ENCODE data around the gene RASEF. TPM values are rescaled to one million over a fixed set of nuclear protein-coding genes. Genes with fewer than 3 reads are reported as not detected.

Gene RASEF
- total and polyA plus RNA-seq, 10 of the 15 experiments (the other 5 are each of a cell fraction or from before 2014, with no cell fraction given): under 0.01 to 0.04 (median 0.01) TPM; not detected in 7

DNA sequence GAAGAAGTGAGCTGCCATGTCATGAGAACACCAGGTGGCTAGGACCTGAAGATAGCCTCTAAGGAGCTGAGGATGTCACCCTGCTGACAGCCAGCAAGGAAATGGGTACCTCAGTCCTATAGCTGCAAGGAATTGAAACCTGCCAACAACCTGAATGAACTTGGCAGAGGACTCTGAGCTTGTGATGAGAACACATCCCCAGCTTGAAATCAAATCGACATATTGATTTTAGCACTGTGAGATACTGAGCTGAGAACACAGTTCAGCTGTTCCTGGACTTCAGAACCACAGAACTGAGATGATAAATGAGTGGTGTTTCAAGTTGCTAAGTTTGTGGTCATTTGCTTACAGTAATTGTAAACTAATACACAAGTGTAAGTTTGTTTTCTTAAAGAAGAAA lies 5.5 kb upstream of the RASEF start:
- no peak overlapping the region for H3K4me2 ChIP-seq (ENCODE audit: control insufficient read depth, insufficient read depth)
- H4K20me1 ChIP-seq (ENCODE audit: control insufficient read depth, insufficient read depth): no peaks in the 10 kb centered on the region
- no TSS peak for BruUV-seq (replicated peaks)
- in situ Hi-C loops (cut with MboI) (no loop called here), intact Hi-C loops (cut with micrococcal nuclease; ENCODE audit: unreplicated experiment) (no loop called here)
- no peak overlapping the region for H3K27ac ChIP-seq (ENCODE audit: control insufficient read depth, insufficient read depth)
- POLR2A ChIA-PET: no interaction called here
- no peaks in the 10 kb centered on the region for H3K27me3 ChIP-seq (replicated peaks in 1 of 2; ENCODE audit: control insufficient read depth in 2 of 2, insufficient read depth in 2 of 2, low read length in 1 of 2)
- no peak overlapping the region for H3K9ac ChIP-seq (ENCODE audit: control insufficient read depth, insufficient read depth, low read length)
- no peaks in the 10 kb centered on the region for H3K36me3 ChIP-seq (ENCODE audit: control insufficient read depth in 2 of 2, insufficient read depth in 2 of 2, low read length in 1 of 2)
- H3K4me3 ChIP-seq: no peak overlapping the region
- H2AFZ ChIP-seq (ENCODE audit: control insufficient read depth, low read depth, low read length): no peak overlapping the region
- CTCF ChIA-PET: no interaction called here
- RAD21 ChIA-PET (ENCODE audit: unreplicated experiment): no interaction called here
- H3K9me3 ChIP-seq (replicated peaks; ENCODE audit: control insufficient read depth, insufficient read depth, low read length): no peaks in the 10 kb centered on the region
- no peak for TF ChIP-seq NR2C1 (IDR thresholded peaks at IDR 0.05)
- no peak for TF ChIP-seq POLR2AphosphoS2 (IDR thresholded peaks at IDR 0.05; ENCODE audit: low read depth, low read length)
- no peak for TF ChIP-seq RB1 (IDR thresholded peaks at IDR 0.05; ENCODE audit: borderline replicate concordance)
- TF ChIP-seq, protein P1, sequence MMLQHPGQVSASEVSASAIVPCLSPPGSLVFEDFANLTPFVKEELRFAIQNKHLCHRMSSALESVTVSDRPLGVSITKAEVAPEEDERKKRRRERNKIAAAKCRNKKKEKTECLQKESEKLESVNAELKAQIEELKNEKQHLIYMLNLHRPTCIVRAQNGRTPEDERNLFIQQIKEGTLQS (IDR thresholded peaks at IDR 0.05; ENCODE audit: borderline replicate concordance, extremely low read depth, low read depth, low read length): no peak
- no peak for TF ChIP-seq POLR2AphosphoS5 (IDR thresholded peaks at IDR 0.05; ENCODE audit: low read length)
- TF ChIP-seq FOXM1 (IDR thresholded peaks at IDR 0.05; ENCODE audit: low read depth, low read length): no peak
- TF ChIP-seq, protein P2, sequence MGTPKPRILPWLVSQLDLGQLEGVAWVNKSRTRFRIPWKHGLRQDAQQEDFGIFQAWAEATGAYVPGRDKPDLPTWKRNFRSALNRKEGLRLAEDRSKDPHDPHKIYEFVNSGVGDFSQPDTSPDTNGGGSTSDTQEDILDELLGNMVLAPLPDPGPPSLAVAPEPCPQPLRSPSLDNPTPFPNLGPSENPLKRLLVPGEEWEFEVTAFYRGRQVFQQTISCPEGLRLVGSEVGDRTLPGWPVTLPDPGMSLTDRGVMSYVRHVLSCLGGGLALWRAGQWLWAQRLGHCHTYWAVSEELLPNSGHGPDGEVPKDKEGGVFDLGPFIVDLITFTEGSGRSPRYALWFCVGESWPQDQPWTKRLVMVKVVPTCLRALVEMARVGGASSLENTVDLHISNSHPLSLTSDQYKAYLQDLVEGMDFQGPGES (IDR thresholded peaks at IDR 0.05): no peak
- no peak for TF ChIP-seq ESRRA (IDR thresholded peaks at IDR 0.05; ENCODE audit: low read length)
- TF ChIP-seq ETV6 (conservative IDR thresholded peaks at IDR 0.05 in 1 of 2, IDR thresholded peaks at IDR 0.05 in 1 of 2; ENCODE audit: borderline replicate concordance in 1 of 2, low read depth in 1 of 2): no peak
- no peak for TF ChIP-seq EED (IDR thresholded peaks at IDR 0.05; ENCODE audit: low read depth)
- SMC1A ChIA-PET (ENCODE audit: uncharacterized antibody, unreplicated experiment): no interaction called here
- no peak for DNase-seq (ENCODE audit: low read depth, low spot score)
- H3K4me1 ChIP-seq (ENCODE audit: control insufficient read depth, insufficient read depth, low read length): no peaks in the 10 kb centered on the region
- no peaks in the 10 kb centered on the region for H3K79me2 ChIP-seq (ENCODE audit: control insufficient read depth, insufficient read depth, low read length)
- ATAC-seq: no peak
- no peak for FAIRE-seq
- 0% methylated on average over 1 of the region's 1 CpG for WGBS (ENCODE audit: insufficient coverage, insufficient replicate concordance, low lambda C conversion rate, missing lambda C conversion rate)
